SIG-M5 treated with dmso at 0.1 percent for 504 hours (cell line): ENCODE data around the gene CES5A.
A peak's percentile ranks its signal among the peaks of the same experiment; 100 is the strongest.
"Not testable (repeated sequence)": the region's sequence is repeated elsewhere in the genome, so short reads cannot be mapped to it uniquely, and the experiment has no call there.

Experiments
- DNase-seq: peaks from one replicate; lab custom pipeline; 2025; ENCODE audit not compliant: unreplicated experiment; lab: John Stamatoyannopoulos, UW

CES5A gene

DNA sequence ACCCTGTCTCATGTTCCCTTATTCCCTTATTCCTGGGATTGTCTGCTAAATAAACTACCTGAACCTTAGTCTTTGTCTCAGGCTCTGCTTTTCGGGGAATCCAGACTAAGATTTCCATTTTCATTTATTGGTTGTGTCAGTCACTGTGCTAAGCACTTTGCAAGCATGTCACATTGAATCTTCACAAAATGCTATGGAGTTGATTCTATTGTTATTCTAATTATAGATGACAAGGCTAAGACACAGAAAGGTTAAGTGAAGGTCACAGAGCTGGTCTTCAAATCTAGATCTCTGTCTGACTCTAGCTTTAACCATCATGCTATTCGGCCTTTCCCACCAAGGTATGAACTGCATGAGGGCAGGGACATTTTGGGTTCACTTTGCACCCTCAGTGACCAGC is 13.4 kb upstream of the CES5A start:
- DNase-seq = no peak

DNA sequence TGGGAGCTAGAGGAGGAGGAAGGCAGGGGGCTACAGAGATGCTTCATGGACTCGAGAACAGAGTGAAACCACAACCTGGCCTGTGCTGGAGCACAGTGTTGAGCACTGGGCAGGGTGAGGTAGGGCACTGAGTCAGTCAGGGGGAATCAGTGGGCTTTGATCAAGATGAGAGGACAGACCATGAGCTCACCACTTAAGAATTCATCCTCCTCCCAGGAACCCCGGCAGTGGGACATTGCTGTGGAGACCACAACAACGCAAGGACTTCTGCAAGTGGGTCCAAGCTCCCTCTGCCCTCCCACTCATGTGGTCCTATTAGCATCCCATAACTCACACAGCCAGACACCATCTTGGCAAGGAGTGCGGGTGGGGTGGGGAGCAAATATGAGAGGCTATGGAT is 1.7 kb upstream of the CES5A start:
- no peak for DNase-seq

GRCh38 chr16:55873122-55873521 is 2.1 kb downstream of the CES5A start:
- DNase-seq = no peak

DNA sequence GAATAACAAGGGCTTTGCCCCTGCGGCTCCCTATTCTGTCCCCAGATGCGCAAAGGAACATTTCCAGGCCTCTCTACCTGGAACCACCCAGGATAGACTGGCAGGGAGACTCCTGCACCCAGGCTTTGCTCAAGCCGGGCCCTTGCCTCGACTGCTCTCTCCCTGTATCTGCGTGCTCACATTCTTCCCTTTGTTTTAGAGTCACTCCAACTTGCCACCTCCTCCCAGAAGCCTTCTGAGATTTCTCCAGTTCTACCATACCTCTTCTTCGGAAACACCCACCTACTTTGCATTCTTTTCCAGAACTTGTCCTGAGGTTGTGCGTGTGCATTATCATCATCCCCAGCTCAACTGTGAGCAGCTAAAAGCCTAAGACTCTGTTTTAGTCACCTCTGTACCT is 3.0 kb downstream of the CES5A start:
- DNase-seq = no peak

DNA sequence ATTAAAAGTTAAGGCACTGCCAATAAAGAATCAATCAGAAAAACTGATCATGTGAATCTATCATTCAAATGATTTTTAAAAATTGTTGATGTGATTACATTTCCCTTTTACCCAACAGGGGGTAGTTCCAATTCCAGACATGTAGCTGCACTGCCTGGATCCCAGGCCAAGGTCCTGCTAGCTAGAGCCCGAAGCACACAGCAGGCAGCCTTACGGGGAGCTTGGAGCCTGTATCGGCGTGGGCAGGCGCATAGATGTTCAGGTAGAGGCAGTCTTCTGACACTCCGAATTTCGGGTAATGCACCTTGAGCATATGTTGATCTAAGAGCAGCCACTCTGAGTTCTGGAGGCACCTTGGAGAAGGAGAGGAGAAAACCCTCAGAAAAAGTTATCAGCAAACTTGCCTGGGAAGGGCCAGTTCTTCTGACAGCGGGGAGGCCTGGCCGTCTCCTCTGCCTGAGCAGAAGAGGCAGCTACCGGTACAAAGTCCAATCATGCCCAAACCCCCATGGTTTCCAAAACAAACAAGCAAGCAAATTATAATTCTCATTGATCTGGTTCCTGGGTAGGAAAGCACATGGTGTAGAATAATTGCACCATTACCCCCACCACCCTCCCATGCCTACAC is 3.6 kb downstream of the CES5A start:
- no peak for DNase-seq

- no peak for DNase-seq
These were observed 6.2 kb downstream of the CES5A start for GRCh38 chr16:55868980-55869379.

GRCh38 chr16:55868137-55868536 is 7.0 kb downstream of the CES5A start:
- DNase-seq = no peak

GRCh38 chr16:55861288-55861687 is 13.9 kb downstream of the CES5A start:
- DNase-seq = no peak

GRCh38 chr16:55857650-55858049 is 17.5 kb downstream of the CES5A start:
- DNase-seq = not testable (repeated sequence)

DNA sequence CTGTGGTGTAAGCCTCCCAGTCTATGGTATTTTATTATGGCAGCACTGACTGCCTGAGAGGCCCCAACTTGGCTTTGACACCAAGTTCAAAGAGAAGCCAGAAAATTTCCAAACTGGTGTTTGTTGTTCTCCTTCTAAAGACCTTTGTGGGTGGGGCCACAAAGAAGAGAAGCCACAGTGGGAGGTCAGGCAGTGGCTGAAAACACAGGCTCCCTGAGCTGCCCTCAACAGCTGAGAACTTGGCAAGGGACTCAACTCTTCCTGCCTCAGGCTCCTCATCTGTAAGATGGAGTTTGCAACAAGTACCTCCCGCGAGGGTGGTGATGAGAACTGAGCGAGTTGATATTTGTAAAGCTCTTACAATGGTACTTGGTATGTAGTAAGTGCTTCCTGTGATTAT is 18.2 kb downstream of the CES5A start:
- DNase-seq = no peak

DNA sequence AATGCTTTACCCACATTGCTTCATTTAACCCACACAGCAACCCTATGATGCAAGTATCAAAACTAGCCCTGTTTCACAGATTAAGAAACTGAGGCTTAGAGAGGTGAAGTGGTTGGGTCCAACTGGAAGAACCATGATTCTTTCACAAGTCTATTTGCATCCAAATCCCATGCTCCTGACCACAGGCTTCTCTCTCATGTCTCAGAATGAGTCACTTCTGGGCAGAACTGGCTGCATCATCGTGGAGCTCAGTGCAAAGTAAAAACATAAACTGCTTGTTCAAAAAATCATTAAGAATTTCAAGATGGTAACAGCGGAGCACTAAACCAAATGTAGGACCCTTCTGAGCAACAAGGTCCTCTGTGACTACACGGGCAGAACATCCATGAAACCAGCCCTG is 22.1 kb downstream of the CES5A start:
- no peak for DNase-seq

GRCh38 chr16:55849536-55849935 is 25.6 kb downstream of the CES5A start:
- DNase-seq = no peak

GRCh38 chr16:55846598-55847346 is 28.4 kb downstream of the CES5A start:
- DNase-seq = no peak

GRCh38 chr16:55843105-55843395 is 32.1 kb downstream of the CES5A start:
- no peak for DNase-seq

DNA sequence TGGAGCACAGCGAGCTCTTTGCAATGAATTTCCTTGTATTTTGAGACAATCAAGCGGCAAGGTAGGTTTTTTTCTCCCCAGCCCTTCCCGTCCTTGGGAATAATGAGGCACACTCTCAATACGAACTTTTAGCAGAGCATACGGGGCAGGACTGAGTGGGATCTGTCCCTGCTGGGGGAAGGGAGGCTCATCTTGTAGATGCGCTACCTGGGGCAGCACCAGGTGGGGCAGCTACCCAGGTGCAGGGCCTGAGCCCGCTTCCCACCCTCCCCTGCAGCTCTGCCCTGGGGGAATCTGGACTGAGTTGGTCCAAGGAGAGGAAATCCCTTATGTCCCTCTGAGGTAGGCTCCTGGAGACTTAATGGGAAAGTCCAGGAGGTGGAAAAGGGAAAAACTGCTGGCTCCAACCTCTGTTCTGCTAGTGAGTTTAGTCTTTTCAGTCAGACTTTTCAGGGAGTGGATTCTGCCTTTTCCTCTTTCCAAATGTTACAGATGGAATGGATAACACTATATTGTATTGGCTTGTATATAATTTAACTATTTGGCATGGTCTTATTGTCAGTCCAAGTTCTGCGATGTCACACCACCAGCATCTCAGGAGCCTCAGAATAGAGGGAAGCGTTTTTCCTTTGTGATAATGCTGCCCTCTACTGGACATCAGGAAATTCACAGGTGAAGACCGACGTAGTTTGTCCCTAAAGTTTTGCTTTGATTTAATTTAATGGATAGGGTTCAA is 32.6 kb downstream of the CES5A start:
- DNase-seq = peak; percentile 46

DNA sequence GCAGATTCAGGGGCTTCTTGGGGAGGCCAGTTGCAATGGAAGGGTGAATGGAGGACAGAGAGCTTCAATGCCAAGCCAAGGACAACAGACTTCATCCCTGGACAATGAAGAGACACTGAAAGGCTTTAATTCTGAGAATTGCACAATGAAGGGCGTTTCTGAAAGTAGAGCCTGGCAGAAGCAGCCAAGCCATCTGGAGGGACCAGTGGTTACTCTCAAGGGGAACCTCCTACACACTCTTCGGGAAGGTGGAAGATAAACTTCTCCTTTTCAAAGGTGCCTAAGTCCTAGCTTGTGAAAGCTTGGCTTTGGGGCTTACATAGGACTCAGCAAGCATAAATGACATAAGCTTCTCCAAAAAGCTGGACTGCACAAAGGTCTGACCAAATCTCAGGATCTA is 36.1 kb downstream of the CES5A start:
- DNase-seq = peak; percentile 84

- peak; percentile 24 for DNase-seq
These were observed 39.0 kb downstream of the CES5A start for GRCh38 chr16:55836158-55836611.

- DNase-seq = peak; percentile 47
These were observed 39.6 kb downstream of the CES5A start for GRCh38 chr16:55835581-55835980.

DNA sequence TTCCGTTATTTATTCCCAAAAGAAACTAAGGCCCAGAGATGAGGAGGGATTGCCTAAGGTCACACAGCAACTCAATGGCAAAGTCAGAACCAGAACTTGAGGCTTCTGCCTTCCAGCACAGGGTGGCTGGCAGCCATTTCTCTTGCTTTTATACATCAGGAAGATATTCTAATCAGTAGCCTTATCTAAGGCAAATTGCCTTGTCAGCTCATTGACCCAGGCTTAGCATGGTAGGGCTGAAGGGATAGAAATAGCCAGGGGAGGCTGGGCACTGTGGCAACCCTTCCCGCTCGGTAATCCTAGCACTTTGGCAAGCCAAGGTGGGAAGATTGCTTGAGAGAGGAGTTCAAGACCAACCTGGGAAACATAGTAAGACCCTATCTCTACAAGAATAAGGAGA is 40.0 kb downstream of the CES5A start:
- DNase-seq = not testable (repeated sequence)

- peak; percentile 90 for DNase-seq
These were observed 41.1 kb downstream of the CES5A start for GRCh38 chr16:55834049-55834448.

- peak; percentile 97 for DNase-seq
These were observed 42.1 kb downstream of the CES5A start, which contains the start of gene CES1 for GRCh38 chr16:55832773-55833691. CES1 (minus strand) TSS chr16:55833096; CDS start chr16:55833055, 41 bp downstream.
